Mammary epithelial cell (primary cell): ENCODE data around the gene PTPN3.

Source experiments
- EZH2 ChIP-seq: IDR thresholded peaks from 2 replicates; pipeline ENCODE4 v1.6.1; 2012; ENCODE audit warnings: low read length, inconsistent platforms, borderline replicate concordance
- TF ChIP-seq, protein P1 (sequence below), 2 donors: IDR thresholded peaks in 1 of 2; conservative IDR thresholded peaks in 1 of 2; 2 replicates each; pipeline ENCODE4 v1.5.1; 2011 to 2012; ENCODE audit warnings: inconsistent platforms in 2 of 2, low read length in 2 of 2, mild to moderate bottlenecking in 2 of 2, control low read depth in 1 of 2, low read depth in 1 of 2; ENCODE audit not compliant: insufficient read depth in 1 of 2; ENCODE audit errors: extremely low read depth in 1 of 2

DNA sequence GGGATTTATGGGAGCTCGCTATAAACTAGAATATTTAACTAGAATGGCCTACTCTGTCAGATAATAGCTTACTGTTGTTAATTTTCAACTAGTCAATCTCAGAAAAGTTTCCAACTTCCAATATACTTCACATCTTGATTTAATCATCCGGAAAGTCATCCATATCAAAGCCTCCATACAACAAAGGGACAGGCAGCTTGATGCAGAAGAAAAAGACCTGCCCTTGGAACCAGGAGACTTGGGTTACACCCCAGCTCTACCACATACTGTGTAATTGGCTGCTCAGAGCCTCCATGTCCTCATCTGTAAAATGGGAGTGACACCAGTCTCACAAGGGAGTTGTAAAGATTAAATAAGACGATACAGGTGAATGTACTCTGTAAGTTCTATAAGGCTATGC lies 1.9 kb downstream of the PTPN3 start:
- TF ChIP-seq, protein P1, sequence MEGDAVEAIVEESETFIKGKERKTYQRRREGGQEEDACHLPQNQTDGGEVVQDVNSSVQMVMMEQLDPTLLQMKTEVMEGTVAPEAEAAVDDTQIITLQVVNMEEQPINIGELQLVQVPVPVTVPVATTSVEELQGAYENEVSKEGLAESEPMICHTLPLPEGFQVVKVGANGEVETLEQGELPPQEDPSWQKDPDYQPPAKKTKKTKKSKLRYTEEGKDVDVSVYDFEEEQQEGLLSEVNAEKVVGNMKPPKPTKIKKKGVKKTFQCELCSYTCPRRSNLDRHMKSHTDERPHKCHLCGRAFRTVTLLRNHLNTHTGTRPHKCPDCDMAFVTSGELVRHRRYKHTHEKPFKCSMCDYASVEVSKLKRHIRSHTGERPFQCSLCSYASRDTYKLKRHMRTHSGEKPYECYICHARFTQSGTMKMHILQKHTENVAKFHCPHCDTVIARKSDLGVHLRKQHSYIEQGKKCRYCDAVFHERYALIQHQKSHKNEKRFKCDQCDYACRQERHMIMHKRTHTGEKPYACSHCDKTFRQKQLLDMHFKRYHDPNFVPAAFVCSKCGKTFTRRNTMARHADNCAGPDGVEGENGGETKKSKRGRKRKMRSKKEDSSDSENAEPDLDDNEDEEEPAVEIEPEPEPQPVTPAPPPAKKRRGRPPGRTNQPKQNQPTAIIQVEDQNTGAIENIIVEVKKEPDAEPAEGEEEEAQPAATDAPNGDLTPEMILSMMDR (conservative IDR thresholded peaks at IDR 0.05 in 1 of 2, IDR thresholded peaks at IDR 0.05 in 1 of 2; ENCODE audit: extremely low read depth in 1 of 2, insufficient read depth in 1 of 2, low read depth in 1 of 2, low read length in 2 of 2) = no peak
- no peak for TF ChIP-seq EZH2
